ACHN (cell line): Measurements from ENCODE around the gene OCA2.
"Not testable (repeated sequence)": the region's sequence is repeated elsewhere in the genome, so short reads cannot be mapped to it uniquely, and the experiment has no call there.

Source experiments
- DNase-seq: peaks from one replicate; pipeline ENCODE4 v3.0.0-alpha.2; 2015
- in situ Hi-C: cut with HindIII; loops from 2 replicates; pipeline ENCODE4 v1.10.0; 2017; ENCODE audit warnings: low sequenced_read_pairs, low pct_ligation_motif_present, low pct_unique_long_range_greater_than_20kb

OCA2 gene

DNA sequence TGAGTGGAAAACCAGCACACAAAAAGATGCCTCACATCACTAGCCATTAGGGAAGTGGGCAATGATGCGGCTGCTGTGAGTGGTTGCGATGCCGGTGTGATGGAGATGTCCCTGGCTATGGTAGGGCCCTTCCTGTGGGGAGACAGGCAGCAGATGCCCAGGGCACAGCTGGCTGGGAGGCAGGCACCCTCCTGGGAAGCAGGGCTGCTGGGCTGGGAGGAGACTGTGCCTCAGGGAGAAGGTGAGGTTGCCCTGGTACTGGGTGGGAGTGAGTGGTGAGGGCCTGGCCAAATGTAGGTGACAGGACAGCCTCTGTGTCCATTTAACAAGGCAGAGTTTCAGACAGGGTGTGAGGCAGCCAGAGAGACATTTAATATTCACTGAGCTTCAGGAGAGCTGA is 335.6 kb downstream of the OCA2 start:
- DNase-seq, result no peak
- in situ Hi-C loops, result no loop called here

- in situ Hi-C loops, result no loop called here
- DNase-seq, result no peak
Observed at GRCh38 chr15:27762471-27762870, 336.6 kb downstream of the OCA2 start.

- in situ Hi-C loops, result no loop called here
- no peak for DNase-seq
Observed at GRCh38 chr15:27757052-27757451, 342.1 kb downstream of the OCA2 start.

GRCh38 chr15:27752691-27753090 is 346.4 kb downstream of the OCA2 start:
- DNase-seq, result no peak
- in situ Hi-C loops, result no loop called here

- in situ Hi-C loops, result no loop called here
- DNase-seq, result no peak
Observed at GRCh38 chr15:27747997-27748396, 351.1 kb downstream of the OCA2 start.

DNA sequence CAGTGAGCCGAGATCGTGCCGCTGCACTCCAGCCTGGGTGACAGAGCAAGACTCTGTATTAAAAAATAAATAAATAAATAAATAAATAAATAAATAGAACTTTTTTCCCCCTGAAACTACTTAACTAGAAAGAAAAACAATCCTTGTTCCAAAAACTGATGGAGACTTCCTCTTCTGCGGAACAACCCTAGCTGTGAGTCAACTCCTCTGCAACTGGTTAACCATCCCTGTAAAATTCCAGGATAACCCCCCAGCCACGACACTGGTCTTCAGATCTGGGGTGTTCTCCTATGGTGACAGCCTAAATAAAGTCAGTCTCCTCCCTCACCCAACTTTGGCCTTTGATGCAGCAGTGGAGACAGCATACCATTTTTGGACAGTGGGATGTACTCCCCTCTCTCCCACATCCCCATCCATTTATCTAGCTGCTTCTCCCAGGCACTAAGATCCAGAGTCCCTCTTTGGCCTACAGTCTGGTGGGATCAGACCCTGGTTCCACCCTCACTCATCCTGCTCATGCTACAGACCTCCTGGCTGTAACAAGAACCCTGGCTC is 352.6 kb downstream of the OCA2 start:
- in situ Hi-C loops, result no loop called here
- no peak for DNase-seq

GRCh38 chr15:27744641-27745040 is 354.5 kb downstream of the OCA2 start:
- DNase-seq, result no peak
- in situ Hi-C loops, result no loop called here

DNA sequence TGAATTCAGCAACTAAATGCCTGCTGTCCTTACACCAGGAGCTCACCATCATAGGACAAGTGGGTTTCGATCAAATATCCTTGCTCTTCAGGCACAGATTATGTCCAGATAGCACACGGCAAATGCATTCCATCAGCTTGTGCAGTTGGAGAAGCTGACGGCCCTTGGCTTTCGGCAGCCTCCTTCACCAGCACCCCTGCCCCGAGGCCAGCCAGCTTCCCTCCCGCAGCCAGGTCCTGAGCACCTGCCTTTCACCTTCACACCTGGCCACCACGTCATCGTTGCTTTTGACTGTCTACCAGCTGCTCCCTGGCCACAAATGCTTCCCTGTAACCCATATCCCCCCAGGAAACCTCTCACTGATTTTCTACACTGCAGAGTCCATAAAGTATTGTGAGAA is 355.5 kb downstream of the OCA2 start:
- DNase-seq, result no peak
- in situ Hi-C loops, result no loop called here

GRCh38 chr15:27742751-27743477 is 356.2 kb downstream of the OCA2 start:
- in situ Hi-C loops, result no loop called here

GRCh38 chr15:27741226-27741860 is 357.8 kb downstream of the OCA2 start:
- in situ Hi-C loops, result no loop called here
- DNase-seq, result no peak

More at GRCh38 chr15:27742751-27743477, 356.2 kb downstream of the OCA2 start:
- DNase-seq, result no peak

DNA sequence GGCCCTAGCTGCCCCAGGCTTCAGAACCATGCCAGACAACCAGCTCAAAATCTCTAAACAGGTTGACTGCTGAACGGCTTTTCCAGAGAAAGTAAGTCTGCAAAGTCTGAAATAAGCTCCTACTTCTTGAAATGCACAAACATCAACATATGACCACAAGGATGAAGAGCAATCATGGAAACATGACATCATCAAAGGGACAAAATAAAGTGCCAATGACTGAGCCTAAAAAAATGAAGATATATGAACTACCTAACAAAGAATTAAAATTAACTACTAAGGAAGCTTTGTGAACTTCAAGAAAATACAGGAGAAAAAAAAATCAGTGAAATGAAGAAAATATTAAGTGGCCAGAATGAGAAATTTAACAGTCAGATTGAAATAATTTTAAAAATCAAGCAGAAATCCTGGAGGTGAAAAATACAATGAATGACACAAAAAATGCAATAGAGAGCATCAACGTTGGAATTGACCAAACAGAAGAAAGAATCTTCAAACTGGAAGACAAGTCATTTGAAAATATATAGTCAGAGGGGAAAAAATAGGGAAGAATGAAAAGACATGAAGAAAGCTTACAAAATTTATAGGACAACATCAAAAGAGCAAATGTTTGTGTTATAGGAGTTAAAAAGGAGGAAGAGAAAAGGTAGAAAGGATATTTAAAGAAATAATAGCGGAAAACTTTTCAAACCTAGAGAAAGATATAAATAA is 364.2 kb downstream of the OCA2 start:
- in situ Hi-C loops, result no loop called here
- DNase-seq, result no peak

- in situ Hi-C loops, result no loop called here
- no peak for DNase-seq
Observed at GRCh38 chr15:27731776-27732175, 367.3 kb downstream of the OCA2 start.

DNA sequence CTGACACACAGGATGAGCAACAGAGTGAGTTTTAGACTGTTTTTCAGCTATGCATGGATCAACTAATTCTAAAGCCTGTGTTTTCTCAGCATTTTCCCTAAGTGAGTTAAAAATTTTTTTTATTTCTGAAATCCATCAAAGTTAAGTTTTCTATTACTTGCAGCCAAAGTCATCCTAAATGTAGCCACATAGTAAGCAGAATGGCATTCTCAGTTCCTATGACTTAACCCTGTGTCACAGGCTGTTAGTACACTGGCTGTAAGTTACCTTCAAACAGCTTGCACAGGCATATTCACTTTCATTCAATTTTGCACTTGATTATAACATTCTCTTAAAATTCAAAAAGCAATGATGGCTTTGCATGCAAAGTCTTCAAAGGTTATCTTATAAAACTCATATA is 368.2 kb downstream of the OCA2 start:
- DNase-seq, result no peak
- in situ Hi-C loops, result no loop called here

GRCh38 chr15:27725731-27726130 is 373.4 kb downstream of the OCA2 start:
- in situ Hi-C loops, result no loop called here
- no peak for DNase-seq

DNA sequence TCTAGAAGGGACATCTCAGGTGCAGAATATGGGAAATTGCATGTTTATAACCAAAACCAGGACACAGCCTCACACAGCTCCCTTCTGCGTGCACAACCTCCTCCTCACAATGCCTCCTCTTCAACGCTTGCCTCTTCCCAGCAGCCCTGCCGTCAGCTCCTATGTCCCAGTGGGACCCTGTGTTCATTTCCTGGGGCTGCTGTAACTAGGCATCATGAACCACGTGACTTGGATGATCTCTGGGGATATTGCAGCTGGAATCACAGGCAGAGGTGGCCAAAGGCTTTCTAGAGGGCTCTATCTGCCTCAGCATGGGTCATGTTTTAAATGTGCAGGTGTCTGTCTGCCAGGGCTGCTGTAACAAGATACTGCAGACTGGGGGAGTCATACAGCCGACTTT is 375.3 kb downstream of the OCA2 start:
- in situ Hi-C loops, result no loop called here
- DNase-seq, result no peak

GRCh38 chr15:27722102-27722501 is 377.0 kb downstream of the OCA2 start:
- in situ Hi-C loops, result no loop called here
- DNase-seq, result no peak

- no peak for DNase-seq
- in situ Hi-C loops, result no loop called here
Observed at GRCh38 chr15:27714675-27715074, 384.4 kb downstream of the OCA2 start.

DNA sequence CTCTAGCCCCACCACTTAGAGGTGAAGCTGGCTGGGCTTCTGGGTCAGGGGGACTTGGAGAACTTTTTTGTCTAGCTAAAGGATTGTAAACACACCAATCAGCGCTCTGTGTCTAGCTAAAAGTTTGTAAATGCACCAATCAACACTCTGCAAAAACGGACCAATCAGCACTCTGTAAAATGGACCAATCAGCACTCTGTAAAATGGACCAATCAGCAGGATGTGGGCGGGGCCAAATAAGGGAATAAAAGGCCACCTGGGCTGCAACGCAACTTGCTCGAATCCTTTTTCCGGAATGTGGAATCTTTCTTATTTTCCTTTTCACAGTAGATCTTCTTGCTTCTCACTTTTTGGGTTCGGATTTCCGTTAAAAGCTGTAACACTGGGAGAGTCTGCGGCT is 385.3 kb downstream of the OCA2 start:
- in situ Hi-C loops, result not testable (repeated sequence)

GRCh38 chr15:27707257-27707656 is 391.9 kb downstream of the OCA2 start:
- no peak for DNase-seq
- in situ Hi-C loops, result no loop called here

More for the DNA sequence above, 385.3 kb downstream of the OCA2 start:
- not testable (repeated sequence) for DNase-seq
